D721Med (cell line): ENCODE data around the gene VCAN.
A peak's percentile ranks its signal among the peaks of the same experiment; 100 is the strongest.

ENCODE experiments used
- DNase-seq: peaks from one replicate; pipeline ENCODE4 v3.0.0; 2011; ENCODE audit warnings: low spot score; ENCODE audit not compliant: insufficient read length
- FAIRE-seq: peaks from 2 replicates; lab custom pipeline; 2011; peaks lifted over from hg19 to GRCh38; lab: Jason Lieb, UNC
- TF ChIP-seq, protein P1 (sequence below): IDR thresholded peaks from 2 replicates; pipeline ENCODE4 v1.5.1; 2012; ENCODE audit warnings: mild to moderate bottlenecking, control low read depth; ENCODE audit not compliant: insufficient read depth; ENCODE audit errors: missing control alignments

The VCAN gene

DNA sequence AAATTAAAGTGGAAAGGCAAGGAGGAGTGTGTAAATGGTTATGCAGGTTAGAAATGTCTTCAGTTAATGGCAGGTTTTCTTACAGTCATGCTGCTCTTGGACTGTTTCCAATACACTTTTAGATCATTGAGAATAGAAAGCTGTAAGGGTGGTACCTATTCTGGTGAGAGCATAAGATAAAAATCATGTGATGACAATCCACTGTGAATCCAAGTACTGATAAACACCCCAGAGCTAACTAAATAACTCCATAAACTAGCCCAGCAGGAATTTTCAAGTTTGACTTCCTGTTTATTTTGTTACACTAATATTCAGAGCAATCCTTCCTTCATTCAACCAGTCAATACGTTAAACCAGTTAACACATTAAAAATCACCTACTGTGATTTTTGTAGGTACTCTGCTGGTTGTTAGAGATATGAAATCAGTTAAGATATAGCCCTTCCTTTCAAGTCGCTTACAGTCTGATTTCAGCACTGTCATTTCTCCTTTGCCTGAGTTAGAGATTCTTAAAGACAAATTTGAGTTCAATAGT is 22.6 kb downstream of the VCAN start:
- DNase-seq = no peak
- peak; percentile 71 for FAIRE-seq
- TF ChIP-seq, protein P1, sequence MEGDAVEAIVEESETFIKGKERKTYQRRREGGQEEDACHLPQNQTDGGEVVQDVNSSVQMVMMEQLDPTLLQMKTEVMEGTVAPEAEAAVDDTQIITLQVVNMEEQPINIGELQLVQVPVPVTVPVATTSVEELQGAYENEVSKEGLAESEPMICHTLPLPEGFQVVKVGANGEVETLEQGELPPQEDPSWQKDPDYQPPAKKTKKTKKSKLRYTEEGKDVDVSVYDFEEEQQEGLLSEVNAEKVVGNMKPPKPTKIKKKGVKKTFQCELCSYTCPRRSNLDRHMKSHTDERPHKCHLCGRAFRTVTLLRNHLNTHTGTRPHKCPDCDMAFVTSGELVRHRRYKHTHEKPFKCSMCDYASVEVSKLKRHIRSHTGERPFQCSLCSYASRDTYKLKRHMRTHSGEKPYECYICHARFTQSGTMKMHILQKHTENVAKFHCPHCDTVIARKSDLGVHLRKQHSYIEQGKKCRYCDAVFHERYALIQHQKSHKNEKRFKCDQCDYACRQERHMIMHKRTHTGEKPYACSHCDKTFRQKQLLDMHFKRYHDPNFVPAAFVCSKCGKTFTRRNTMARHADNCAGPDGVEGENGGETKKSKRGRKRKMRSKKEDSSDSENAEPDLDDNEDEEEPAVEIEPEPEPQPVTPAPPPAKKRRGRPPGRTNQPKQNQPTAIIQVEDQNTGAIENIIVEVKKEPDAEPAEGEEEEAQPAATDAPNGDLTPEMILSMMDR = no peak

DNA sequence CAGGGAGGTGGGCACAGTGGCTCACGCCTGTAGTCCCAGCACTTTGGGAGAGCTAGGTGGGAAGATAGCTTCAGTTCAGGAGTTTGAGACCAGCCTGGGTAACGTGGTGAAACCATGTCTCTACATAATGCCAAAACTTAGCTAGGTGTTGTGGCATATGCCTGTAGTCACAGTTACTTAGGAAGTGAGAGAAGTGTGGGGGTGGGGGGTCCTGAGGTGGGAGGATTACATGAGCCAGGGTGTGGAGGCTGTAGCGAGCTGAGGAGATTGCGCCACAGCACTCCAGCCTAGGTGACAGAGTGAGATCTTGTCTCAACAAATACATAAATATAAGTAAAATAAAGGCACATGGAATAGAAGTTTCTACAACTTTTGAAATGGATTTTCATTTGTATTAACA is 23.1 kb downstream of the VCAN start:
- FAIRE-seq (no peak), DNase-seq (no peak)
- TF ChIP-seq, protein P1 = no peak

DNA sequence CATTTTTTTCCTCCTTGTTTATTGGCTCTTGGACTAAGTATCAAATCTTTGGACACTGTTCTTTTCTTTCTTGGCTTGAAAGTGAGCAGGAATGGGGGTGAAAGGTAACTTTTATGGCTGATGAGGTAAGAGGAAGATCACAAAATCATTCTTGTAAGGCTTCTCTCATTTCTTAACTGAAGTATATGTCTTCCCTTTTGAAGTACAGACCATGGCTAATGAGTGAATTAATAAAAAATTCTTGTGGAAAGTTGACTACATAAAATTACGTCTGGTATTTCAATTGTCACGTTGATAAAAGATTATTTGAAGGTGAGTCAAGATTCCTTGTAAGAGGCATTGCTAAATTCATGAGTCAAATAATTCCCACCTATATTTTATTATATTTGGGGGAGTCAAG is 25.1 kb downstream of the VCAN start:
- FAIRE-seq (peak; percentile 35), DNase-seq (no peak)
- TF ChIP-seq, protein P1 = no peak

DNA sequence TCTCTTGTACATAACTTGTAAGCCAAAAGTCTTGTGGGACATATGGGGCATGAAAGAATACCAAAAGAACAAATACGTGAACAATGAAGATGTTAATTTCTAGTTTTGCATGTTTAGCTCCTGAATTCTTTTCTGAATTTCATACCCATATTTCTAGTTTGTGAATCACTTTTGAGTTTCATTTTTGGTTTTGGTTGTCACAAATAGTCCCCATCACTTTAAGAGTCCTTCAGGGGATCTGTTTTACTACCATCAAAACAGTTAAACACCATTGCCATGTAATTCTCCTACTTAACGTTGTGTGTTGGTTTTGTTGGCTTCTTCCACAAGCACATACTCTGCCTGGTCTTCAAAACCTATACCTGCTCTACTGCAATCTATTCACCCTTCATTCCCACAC is 27.0 kb downstream of the VCAN start:
- DNase-seq (no peak), FAIRE-seq (no peak)

DNA sequence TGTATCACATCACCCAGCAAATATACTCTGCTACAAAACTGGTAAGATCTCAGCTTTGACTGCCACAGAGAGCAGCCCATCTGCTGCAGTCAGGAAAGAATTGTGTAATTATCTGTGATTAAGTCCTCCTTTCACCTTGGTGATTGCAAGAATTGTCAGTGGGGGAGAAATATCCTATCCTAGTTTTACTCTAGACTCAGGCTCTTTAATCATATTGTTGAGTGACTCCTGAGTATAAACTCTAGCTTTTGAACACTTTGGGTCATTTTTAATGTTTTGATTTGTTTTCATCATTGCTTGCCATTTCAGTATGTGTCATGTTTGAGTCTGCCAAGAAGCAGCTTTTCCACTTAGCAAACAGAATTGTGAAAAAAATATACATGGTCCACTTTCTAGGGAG is 32.1 kb downstream of the VCAN start:
- TF ChIP-seq, protein P1 = no peak
- FAIRE-seq = no peak
- DNase-seq = peak; percentile 37

More for the DNA sequence above, 27.0 kb downstream of the VCAN start:
- TF ChIP-seq, protein P1 = no peak

DNA sequence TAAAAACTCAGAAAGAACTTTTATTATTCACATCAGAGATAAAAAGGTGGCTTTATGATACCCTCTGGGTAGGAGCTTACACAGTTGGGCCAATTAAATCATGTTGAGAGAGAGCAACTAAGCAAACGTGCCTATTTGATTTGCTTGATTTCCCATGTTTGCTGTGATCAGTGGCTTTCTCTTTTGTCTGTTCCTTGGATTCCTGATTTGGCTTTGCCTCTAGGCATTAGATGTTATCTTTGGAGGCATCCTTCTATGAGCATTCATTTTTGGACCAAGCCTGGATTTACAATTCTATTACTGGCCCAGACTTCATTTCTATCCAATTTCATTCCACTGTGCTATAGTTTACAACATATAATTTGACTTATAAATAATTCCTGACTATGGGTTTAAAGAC is 35.9 kb downstream of the VCAN start:
- DNase-seq (no peak), FAIRE-seq (no peak)
- TF ChIP-seq, protein P1 = no peak

DNA sequence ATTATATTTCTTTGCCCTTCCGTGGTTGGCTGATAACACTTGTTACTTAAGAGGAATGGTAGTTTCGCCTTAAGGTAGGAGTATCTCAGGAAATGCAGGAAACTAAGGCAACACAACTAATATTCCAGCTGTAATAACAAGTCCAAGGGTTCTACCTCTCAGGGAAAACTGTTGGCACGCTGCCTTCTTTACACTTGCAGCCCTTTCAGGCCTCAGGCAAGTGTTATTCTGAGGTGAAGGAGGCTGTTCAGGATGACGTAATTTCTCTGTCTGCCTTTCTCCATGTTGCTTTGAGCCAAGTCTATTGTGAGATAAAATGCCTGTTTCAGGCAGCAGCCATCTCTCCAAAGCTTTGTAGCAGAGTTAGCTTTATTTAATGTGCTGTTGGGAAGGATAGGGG is 38.0 kb downstream of the VCAN start:
- DNase-seq (no peak), FAIRE-seq (no peak)
- TF ChIP-seq, protein P1 = no peak
